ENCODE measurements around the gene PTPN23. TPM values are rescaled to one million over a fixed set of nuclear protein-coding genes. Genes with fewer than 3 reads are reported as not detected.
A peak's percentile ranks its signal among the peaks of the same experiment; 100 is the strongest.
"Not testable (repeated sequence)": the region's sequence is repeated elsewhere in the genome, so short reads cannot be mapped to it uniquely, and the experiment has no call there.

PTPN23 gene
- total RNA-seq = 14.9 TPM

- Histone ChIP-seq H3K27me3 (ENCODE audit: insufficient read depth, low read length) (no peaks in the 10 kb centered on the region), H3K9me3 (ENCODE audit: low read depth, low read length) (no peaks in the 10 kb centered on the region), H3K4me3 (ENCODE audit: low read length) (peak within 1 kb of the TSS; percentile 71), H3K4me1 (ENCODE audit: insufficient read depth, low read length) (peaks cover 44% of the 10 kb centered on the region)
Measured at GRCh38 chr3:47380601-47381316, at the start of gene PTPN23. TSS of gene PTPN23 (plus strand) at chr3:47381021. CDS start at chr3:47381097, 76 bp downstream.

DNA sequence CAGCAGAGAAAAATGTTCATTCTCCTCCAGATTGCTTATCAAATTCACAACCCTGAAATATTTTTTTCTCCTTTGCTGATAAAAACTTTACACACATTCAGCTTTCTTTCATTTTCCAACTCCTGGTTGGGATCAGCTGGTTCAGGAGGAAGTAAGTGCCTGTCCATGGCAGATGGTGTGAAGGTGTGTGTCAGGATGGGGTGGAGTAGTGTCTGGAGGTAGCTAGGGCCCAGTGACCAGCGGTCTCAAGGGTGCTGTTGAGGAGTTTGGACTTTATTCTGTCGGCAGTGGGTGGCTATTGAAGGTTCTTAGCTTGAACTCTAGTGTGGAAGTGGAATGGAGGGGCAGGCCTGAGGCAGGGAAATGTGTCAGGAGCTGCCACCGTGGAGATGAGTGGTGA, 46.9 kb upstream of the PTPN23 start:
- Histone ChIP-seq H3K9me3 (ENCODE audit: low read depth, low read length) (no peaks in the 10 kb centered on the region), H3K27me3 (ENCODE audit: insufficient read depth, low read length) (no peaks in the 10 kb centered on the region), H3K4me3 (ENCODE audit: low read length) (no peak overlapping the region), H3K4me1 (ENCODE audit: insufficient read depth, low read length) (no peaks in the 10 kb centered on the region)

DNA sequence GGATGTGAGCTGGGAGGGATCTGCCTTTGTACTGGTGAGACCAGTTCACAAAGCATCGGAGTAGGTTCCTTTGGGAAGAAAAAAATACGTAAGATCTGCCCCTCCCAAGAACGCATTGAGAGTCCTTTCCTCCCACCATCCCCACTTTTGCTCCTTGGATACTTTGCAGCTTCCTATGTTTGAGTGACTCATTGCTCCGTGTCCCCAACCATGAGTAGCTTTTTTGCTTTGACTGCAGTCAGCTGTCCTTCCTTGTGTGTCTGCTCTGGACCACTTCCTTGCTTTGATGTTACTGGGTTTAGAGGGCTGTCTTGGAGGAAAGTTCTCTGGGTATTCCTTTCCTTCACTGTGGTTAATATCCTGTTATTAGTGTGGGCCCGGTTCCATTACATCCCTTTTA, 43.2 kb upstream of the PTPN23 start:
- H3K4me1 ChIP-seq (ENCODE audit: insufficient read depth, low read length) = no peaks in the 10 kb centered on the region
- no peak overlapping the region for H3K4me3 ChIP-seq (ENCODE audit: low read length)
- no peaks in the 10 kb centered on the region for H3K9me3 ChIP-seq (ENCODE audit: low read depth, low read length)
- H3K27me3 ChIP-seq (ENCODE audit: insufficient read depth, low read length) = no peaks in the 10 kb centered on the region

DNA sequence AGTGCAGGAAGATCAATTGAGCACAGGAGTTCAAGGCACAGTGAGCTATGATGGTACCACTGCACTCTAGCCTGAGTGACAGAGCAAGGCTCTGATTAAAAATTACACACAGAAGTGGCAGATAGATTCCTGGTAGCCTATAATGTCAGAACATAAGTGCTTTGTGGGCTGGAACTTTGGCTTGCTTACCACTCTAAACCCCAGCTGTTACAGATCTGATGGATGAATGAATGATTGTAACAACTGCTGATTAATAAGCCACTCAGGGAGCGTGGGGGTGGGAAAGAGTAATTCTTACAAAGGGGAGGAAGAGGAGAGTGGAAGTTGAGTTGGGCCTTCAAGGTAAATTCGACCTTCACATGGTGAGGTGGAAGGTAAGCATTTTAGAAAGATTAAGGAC, 40.9 kb upstream of the PTPN23 start:
- H3K4me1 ChIP-seq (ENCODE audit: insufficient read depth, low read length) = no peaks in the 10 kb centered on the region
- H3K27me3 ChIP-seq (ENCODE audit: insufficient read depth, low read length) = no peaks in the 10 kb centered on the region
- no peaks in the 10 kb centered on the region for H3K9me3 ChIP-seq (ENCODE audit: low read depth, low read length)
- H3K4me3 ChIP-seq (ENCODE audit: low read length) = no peak overlapping the region

- H3K9me3 ChIP-seq (ENCODE audit: low read depth, low read length) = no peaks in the 10 kb centered on the region
- H3K4me1 ChIP-seq (ENCODE audit: insufficient read depth, low read length) = peaks cover 1% of the 10 kb centered on the region
- H3K4me3 ChIP-seq (ENCODE audit: low read length) = no peak overlapping the region
- H3K27me3 ChIP-seq (ENCODE audit: insufficient read depth, low read length) = no peaks in the 10 kb centered on the region
Measured at GRCh38 chr3:47340866-47341265, 40.0 kb upstream of the PTPN23 start.

DNA sequence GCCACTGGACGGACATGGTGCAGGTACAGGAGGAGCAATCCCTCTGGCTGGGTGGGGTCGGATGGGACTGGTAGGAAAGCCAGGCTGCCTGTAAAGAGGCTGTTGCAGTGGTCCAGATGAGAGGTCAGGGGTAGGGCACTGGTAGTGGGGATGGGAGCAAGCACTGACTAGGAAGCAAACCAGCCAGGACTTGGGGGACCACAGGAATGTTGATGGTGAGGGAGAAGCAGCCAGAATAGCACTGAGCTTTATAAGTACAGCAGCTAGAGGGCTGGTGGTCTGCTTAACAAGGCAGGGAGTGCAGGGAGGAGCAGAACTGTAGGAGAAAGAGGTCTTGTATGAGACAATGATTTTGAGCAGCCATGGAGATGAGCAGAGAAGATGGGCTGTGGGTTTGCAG, 38.7 kb upstream of the PTPN23 start:
- Histone ChIP-seq H3K27me3 (ENCODE audit: insufficient read depth, low read length) (no peaks in the 10 kb centered on the region), H3K9me3 (ENCODE audit: low read depth, low read length) (no peaks in the 10 kb centered on the region), H3K4me3 (ENCODE audit: low read length) (no peak overlapping the region), H3K4me1 (ENCODE audit: insufficient read depth, low read length) (peaks cover 14% of the 10 kb centered on the region)

DNA sequence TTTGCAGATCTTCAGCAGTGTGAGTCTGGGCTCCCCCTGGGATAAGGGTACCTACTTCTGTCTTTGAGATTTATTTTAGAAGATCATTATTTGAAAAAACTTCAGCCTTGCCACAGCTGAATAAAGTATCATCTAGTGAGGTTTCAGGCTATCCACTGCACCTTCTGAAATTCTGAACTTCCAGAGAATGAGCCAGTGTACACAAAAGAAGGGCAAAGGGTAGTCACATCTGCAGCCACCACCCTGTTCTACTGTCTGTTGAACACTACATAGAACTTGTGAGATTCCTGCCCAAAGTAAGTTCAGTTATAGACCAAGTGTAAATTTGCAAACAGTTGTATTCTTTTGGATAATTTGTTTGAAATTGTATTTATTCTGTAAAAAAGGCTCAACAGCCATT, 38.0 kb upstream of the PTPN23 start:
- H3K4me3 ChIP-seq (ENCODE audit: low read length) = no peak overlapping the region
- H3K27me3 ChIP-seq (ENCODE audit: insufficient read depth, low read length) = no peaks in the 10 kb centered on the region
- H3K4me1 ChIP-seq (ENCODE audit: insufficient read depth, low read length) = peaks cover 19% of the 10 kb centered on the region
- no peaks in the 10 kb centered on the region for H3K9me3 ChIP-seq (ENCODE audit: low read depth, low read length)

DNA sequence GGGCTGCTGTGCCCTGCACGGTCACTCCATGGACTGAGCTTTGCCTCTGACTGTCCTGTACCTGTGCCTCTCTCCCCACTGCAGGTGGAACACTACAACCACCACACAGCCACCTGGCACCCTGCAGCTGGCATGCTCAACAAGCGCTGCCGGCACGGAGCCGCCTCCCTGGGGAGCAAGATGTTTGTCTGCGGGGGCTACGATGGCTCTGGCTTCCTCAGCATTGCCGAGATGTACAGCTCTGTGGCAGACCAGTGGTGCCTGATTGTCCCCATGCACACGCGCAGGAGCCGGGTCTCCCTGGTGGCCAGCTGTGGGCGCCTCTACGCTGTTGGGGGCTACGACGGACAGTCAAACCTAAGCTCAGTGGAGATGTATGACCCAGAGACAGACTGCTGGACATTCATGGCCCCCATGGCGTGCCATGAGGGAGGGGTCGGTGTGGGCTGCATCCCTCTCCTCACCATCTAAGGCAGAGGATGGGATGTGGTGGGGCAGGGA, 37.3 kb upstream of the PTPN23 start:
- no peak overlapping the region for H3K4me3 ChIP-seq (ENCODE audit: low read length)
- H3K9me3 ChIP-seq (ENCODE audit: low read depth, low read length) = no peaks in the 10 kb centered on the region
- H3K4me1 ChIP-seq (ENCODE audit: insufficient read depth, low read length) = peaks cover 19% of the 10 kb centered on the region
- H3K27me3 ChIP-seq (ENCODE audit: insufficient read depth, low read length) = no peaks in the 10 kb centered on the region

DNA sequence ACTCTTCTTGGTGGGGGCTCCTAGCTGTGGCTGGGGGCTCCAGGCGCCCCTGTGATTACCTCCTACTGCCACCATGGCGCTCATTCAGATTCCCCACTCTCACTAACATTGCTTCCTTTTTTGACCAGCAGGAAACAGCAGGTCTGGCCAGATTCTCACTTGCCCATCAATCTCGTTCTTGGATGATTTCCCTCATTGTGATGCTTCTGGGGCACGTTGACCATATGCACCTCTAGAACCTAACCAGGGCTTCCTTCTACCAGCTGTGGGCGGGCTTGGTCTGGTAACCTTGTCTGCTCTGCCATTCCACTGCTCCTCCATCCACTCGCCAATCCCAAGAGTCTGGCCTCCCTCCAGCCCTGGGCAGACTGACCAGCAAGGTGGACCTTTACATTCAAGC, 35.9 kb upstream of the PTPN23 start:
- peaks cover 19% of the 10 kb centered on the region for H3K4me1 ChIP-seq (ENCODE audit: insufficient read depth, low read length)
- H3K27me3 ChIP-seq (ENCODE audit: insufficient read depth, low read length) = no peaks in the 10 kb centered on the region
- H3K4me3 ChIP-seq (ENCODE audit: low read length) = no peak overlapping the region
- H3K9me3 ChIP-seq (ENCODE audit: low read depth, low read length) = no peaks in the 10 kb centered on the region

GRCh38 chr3:47347217-47347801, 33.5 kb upstream of the PTPN23 start:
- no peaks in the 10 kb centered on the region for H3K27me3 ChIP-seq (ENCODE audit: insufficient read depth, low read length)
- H3K4me1 ChIP-seq (ENCODE audit: insufficient read depth, low read length) = peaks cover 19% of the 10 kb centered on the region
- H3K9me3 ChIP-seq (ENCODE audit: low read depth, low read length) = no peaks in the 10 kb centered on the region
- no peak overlapping the region for H3K4me3 ChIP-seq (ENCODE audit: low read length)

- Histone ChIP-seq H3K9me3 (ENCODE audit: low read depth, low read length) (no peaks in the 10 kb centered on the region), H3K4me1 (ENCODE audit: insufficient read depth, low read length) (peaks cover 19% of the 10 kb centered on the region), H3K4me3 (ENCODE audit: low read length) (no peak overlapping the region)
Measured at GRCh38 chr3:47348411-47349154, 32.2 kb upstream of the PTPN23 start.

GRCh38 chr3:47355010-47355409, 25.8 kb upstream of the PTPN23 start:
- no peak overlapping the region for H3K4me3 ChIP-seq (ENCODE audit: low read length)
- H3K9me3 ChIP-seq (ENCODE audit: low read depth, low read length) = peaks cover 7% of the 10 kb centered on the region
- no peaks in the 10 kb centered on the region for H3K27me3 ChIP-seq (ENCODE audit: insufficient read depth, low read length)
- H3K4me1 ChIP-seq (ENCODE audit: insufficient read depth, low read length) = no peaks in the 10 kb centered on the region

More at GRCh38 chr3:47348411-47349154, 32.2 kb upstream of the PTPN23 start:
- H3K27me3 ChIP-seq (ENCODE audit: insufficient read depth, low read length) = no peaks in the 10 kb centered on the region

GRCh38 chr3:47356201-47356600, 24.6 kb upstream of the PTPN23 start:
- H3K27me3 ChIP-seq (ENCODE audit: insufficient read depth, low read length) = no peaks in the 10 kb centered on the region
- H3K4me1 ChIP-seq (ENCODE audit: insufficient read depth, low read length) = no peaks in the 10 kb centered on the region
- no peak overlapping the region for H3K4me3 ChIP-seq (ENCODE audit: low read length)
- H3K9me3 ChIP-seq (ENCODE audit: low read depth, low read length) = peaks cover 7% of the 10 kb centered on the region

DNA sequence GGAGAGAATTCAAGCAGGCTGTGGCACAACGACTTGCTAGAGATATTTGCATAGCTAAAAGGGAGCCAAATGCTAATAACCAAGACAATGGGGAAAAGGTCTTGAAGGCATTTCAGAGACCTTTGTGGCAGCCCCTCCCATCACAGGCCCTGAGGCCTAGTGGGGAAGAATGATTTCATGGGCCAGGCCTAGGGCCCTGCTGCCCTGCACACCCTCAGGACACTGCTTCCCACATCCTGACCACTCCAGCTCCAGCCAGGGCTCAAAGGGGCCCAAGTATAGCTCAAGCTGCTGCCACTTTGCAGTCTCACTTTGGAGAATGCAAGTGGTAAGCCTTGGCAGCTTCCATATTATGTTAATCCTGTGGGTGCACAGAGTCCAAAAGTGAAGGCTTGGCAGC, 21.5 kb upstream of the PTPN23 start:
- H3K9me3 ChIP-seq (ENCODE audit: low read depth, low read length) = peaks cover 7% of the 10 kb centered on the region
- H3K4me3 ChIP-seq (ENCODE audit: low read length) = no peak overlapping the region
- H3K4me1 ChIP-seq (ENCODE audit: insufficient read depth, low read length) = peaks cover 16% of the 10 kb centered on the region
- no peaks in the 10 kb centered on the region for H3K27me3 ChIP-seq (ENCODE audit: insufficient read depth, low read length)

DNA sequence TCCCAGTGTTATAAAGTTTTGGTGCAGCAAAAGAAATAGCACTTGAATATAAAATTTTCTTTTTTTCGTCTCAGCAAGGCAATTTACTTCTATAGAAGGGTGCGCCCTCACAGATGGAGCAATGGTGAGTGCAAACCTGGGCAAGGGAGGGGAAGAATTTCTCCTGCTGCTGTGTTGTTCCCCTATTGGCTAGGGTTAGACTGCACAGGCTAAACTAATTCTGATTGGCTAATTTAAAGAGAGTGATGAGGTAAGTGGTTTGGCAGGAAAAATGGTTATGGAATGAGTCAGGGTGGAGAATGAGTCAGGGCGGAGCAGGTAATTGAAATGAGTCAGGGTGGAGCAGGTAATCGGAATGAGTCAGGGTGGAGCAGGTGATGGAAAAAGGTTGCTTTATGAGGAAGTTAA, 20.7 kb upstream of the PTPN23 start:
- peaks cover 17% of the 10 kb centered on the region for H3K4me1 ChIP-seq (ENCODE audit: insufficient read depth, low read length)
- not testable (repeated sequence) for H3K27me3 ChIP-seq (ENCODE audit: insufficient read depth, low read length); H3K4me3 ChIP-seq (ENCODE audit: low read length); H3K9me3 ChIP-seq (ENCODE audit: low read depth, low read length)
